K562 (cell line): Measurements from ENCODE around the gene TNPO3. TPM values are rescaled to one million over a fixed set of nuclear protein-coding genes. Genes with fewer than 3 reads are reported as not detected.

Source experiments
- ERF ChIP-seq: fragments of 450-650 bp; formaldehyde crosslinking; IDR thresholded peaks from 2 replicates; pipeline ENCODE4 v1.4.0; 2020; ENCODE audit warnings: mild to moderate bottlenecking, mixed read lengths
- KDM5B ChIP-seq: fragments of 200-600 bp; sonication (generic); IDR thresholded peaks from 2 replicates; pipeline ENCODE4 v1.6.1; 2012; ENCODE audit warnings: low read depth, mild to moderate bottlenecking, moderate library complexity, low read length, control low read depth, inconsistent platforms; ENCODE audit not compliant: insufficient replicate concordance
- NR1H2 ChIP-seq: sonication (generic); formaldehyde crosslinking; IDR thresholded peaks from 2 replicates; pipeline ENCODE4 v1.4.0; 2020; ENCODE audit warnings: mild to moderate bottlenecking, missing genetic modification reagents
- NR2C1 ChIP-seq, 2 experiments: fragments of 450-650 bp; IDR thresholded peaks; 2 replicates each; pipeline ENCODE4 v1.6.1; 2017; ENCODE audit warnings: mild to moderate bottlenecking in 2 of 2, antibody characterized with exemption in 1 of 2, inconsistent platforms in 1 of 2, missing compliant biosample characterization in 1 of 2, missing genetic modification characterization in 1 of 2
- NR3C1 ChIP-seq: sonication (generic); formaldehyde crosslinking; IDR thresholded peaks from 2 replicates; pipeline ENCODE4 v1.8.1; 2022; ENCODE audit warnings: missing genetic modification reagents
- POLR2A ChIP-seq: fragments of 450-650 bp; conservative IDR thresholded peaks from 2 replicates; pipeline ENCODE4 v1.6.1; 2016
- POU5F1 ChIP-seq: fragments of 150-350 bp; IDR thresholded peaks from 2 replicates; pipeline ENCODE4 v1.6.1; 2014; ENCODE audit warnings: borderline replicate concordance, low read length, low read depth, mild to moderate bottlenecking; ENCODE audit not compliant: partially characterized antibody
- RHOXF2B ChIP-seq: fragments of 250-450 bp; sonication (Bioruptor Pico); conservative IDR thresholded peaks from 2 replicates; pipeline ENCODE4 v1.5.1; 2021
- SLC30A9 ChIP-seq: fragments of 250-450 bp; sonication (Bioruptor Pico); IDR thresholded peaks from 2 replicates; pipeline ENCODE4 v1.8.0; 2022; ENCODE audit warnings: mild to moderate bottlenecking, moderate library complexity
- TAF9B ChIP-seq: fragments of 450-650 bp; IDR thresholded peaks from 2 replicates; pipeline ENCODE4 v1.6.1; 2018; ENCODE audit warnings: mild to moderate bottlenecking; ENCODE audit not compliant: partially characterized antibody
- ZBTB1 ChIP-seq: sonication (generic); formaldehyde crosslinking; IDR thresholded peaks from 2 replicates; pipeline ENCODE4 v1.8.1; 2023; ENCODE audit warnings: missing genetic modification reagents, low read depth, mild to moderate bottlenecking, borderline replicate concordance
- ZNF134 ChIP-seq: fragments of 250-450 bp; sonication (Bioruptor Pico); conservative IDR thresholded peaks from 2 replicates; pipeline ENCODE4 v1.4.0; 2020
- ZNF274 ChIP-seq: IDR thresholded peaks from 2 replicates; pipeline ENCODE4 v1.6.1; 2011; ENCODE audit warnings: low read depth, mild to moderate bottlenecking, low read length, moderate library complexity, borderline replicate concordance
- polyA plus RNA-seq, 8 experiments: library from polyadenylated mRNA; depleted of rRNA in 4 of 8; stranded (reverse) in 5 of 8; unstranded in 3 of 8; fragments of >200 nt; fragmentation: Nextera tagmentation in 2 of 8; fragmentation: Illumina TruSeq in 1 of 8; extraction: Ambion mirVana in 2 of 8; extraction: Trizol in 1 of 8; gene quantifications; 2 replicates each; pipeline versions ENCODE4 v1.2.1 to v1.2.3, GENCODE V29; 2011 to 2014; ENCODE audit warnings: inconsistent platforms in 1 of 8, missing spikeins in 1 of 8
- total RNA-seq, 7 experiments: library from RNA; depleted of rRNA in 6 of 7; stranded (reverse); fragments of >200 nt in 6 of 7; fragmentation: Illumina TruSeq in 2 of 7; extraction: Trizol in 2 of 7; gene quantifications; 2 replicates each; pipeline versions ENCODE4 v1.2.1 to v1.2.3, GENCODE V29; 2011 to 2021; ENCODE audit warnings: low replicate concordance in 1 of 7
- TF ChIP-seq, protein P1 (sequence below): fragments of 450-650 bp; IDR thresholded peaks from 2 replicates; pipeline ENCODE4 v1.6.1; 2016; ENCODE audit warnings: antibody characterized with exemption
- TF ChIP-seq, protein P2 (sequence below): sonication (generic); formaldehyde crosslinking; IDR thresholded peaks from 2 replicates; pipeline ENCODE4 v1.8.0; 2023; ENCODE audit warnings: mild to moderate bottlenecking, missing genetic modification reagents
- TF ChIP-seq, protein P3 (sequence below), 2 experiments: IDR thresholded peaks; 2 replicates each; pipeline ENCODE4 v1.6.1; 2012; ENCODE audit warnings: improper control_type of control experiment in 2 of 2, low read depth in 2 of 2, low read length in 2 of 2, borderline replicate concordance in 1 of 2
- TF ChIP-seq, protein P4 (sequence below): fragments of 450-650 bp; formaldehyde crosslinking; IDR thresholded peaks from 2 replicates; pipeline ENCODE4 v1.4.0; 2022; ENCODE audit warnings: missing genetic modification characterization
- TF ChIP-seq, protein P5 (sequence below): fragments of 250-450 bp; sonication (Bioruptor Pico); IDR thresholded peaks from 2 replicates; pipeline ENCODE4 v1.8.0; 2021; ENCODE audit warnings: borderline replicate concordance, mild to moderate bottlenecking, moderate library complexity; ENCODE audit not compliant: poor library complexity, severe bottlenecking

Gene TNPO3
- total and polyA plus RNA-seq, 9 of the 15 experiments (the other 6 are each of a cell fraction or from before 2014, with no cell fraction given): 35.8 to 125 (median 110) TPM

DNA sequence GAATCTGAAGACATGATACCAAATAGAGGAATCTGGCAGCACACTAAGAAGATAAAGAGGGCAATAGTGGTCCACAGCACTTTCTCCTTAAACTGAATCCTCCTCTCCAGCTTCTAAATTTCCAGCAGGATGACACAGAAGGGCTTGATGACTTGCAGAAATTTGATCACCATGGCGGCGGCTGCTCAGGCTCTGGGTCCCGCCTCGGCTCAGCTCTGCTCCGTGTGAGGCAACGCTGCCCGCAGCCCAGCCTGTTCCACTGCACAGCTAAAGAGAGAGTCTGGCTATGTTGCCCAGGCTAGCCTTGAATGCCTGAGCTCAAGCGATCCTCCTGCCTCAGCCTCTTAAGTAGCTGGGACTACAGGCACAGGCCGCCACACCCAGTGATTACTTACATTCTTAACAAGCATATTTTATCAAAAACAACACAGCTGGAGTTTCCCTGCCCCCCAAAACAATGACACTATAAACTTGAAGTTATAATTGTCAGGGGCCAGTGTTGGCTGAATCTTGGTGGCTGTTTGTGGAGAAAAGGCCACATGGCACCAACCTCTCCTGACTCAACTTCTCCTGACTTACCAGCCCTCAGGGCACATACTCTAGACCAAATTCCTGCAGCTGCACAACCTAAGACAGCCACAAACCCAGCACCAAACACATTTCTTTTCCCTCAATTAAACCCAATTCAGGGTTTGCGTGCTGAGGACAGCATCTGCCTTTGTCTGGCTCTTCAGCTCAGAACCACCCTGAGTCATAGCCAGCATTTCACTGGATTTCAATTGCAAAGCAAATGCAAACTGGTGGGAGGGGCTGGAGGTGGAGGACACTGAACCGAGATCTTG, 11.6 kb upstream of the TNPO3 start (continued):
- TF ChIP-seq, protein P1, sequence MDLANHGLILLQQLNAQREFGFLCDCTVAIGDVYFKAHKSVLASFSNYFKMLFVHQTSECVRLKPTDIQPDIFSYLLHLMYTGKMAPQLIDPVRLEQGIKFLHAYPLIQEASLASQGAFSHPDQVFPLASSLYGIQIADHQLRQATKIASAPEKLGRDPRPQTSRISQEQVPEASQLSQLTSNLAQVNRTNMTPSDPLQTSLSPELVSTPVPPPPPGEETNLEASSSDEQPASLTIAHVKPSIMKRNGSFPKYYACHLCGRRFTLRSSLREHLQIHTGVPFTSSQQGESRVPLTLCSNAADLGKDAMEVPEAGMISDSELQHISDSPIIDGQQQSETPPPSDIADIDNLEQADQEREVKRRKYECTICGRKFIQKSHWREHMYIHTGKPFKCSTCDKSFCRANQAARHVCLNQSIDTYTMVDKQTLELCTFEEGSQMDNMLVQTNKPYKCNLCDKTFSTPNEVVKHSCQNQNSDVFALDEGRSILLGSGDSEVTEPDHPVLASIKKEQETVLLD: peak; percentile 70; the same call in 1 of the 2 replicates
- TF ChIP-seq ZNF134 (CRISPR knock-in tag): peak; percentile 45; the same call in 1 of the 2 replicates
- TF ChIP-seq KDM5B: peak; percentile 70
- TF ChIP-seq ZNF274: no peak
- no peak for TF ChIP-seq NR3C1 (CRISPR knock-in tag)
- TF ChIP-seq, protein P2, sequence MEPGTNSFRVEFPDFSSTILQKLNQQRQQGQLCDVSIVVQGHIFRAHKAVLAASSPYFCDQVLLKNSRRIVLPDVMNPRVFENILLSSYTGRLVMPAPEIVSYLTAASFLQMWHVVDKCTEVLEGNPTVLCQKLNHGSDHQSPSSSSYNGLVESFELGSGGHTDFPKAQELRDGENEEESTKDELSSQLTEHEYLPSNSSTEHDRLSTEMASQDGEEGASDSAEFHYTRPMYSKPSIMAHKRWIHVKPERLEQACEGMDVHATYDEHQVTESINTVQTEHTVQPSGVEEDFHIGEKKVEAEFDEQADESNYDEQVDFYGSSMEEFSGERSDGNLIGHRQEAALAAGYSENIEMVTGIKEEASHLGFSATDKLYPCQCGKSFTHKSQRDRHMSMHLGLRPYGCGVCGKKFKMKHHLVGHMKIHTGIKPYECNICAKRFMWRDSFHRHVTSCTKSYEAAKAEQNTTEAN (CRISPR knock-in tag): no peak
- TF ChIP-seq SLC30A9 (CRISPR knock-in tag): no peak
- TF ChIP-seq, protein P3, sequence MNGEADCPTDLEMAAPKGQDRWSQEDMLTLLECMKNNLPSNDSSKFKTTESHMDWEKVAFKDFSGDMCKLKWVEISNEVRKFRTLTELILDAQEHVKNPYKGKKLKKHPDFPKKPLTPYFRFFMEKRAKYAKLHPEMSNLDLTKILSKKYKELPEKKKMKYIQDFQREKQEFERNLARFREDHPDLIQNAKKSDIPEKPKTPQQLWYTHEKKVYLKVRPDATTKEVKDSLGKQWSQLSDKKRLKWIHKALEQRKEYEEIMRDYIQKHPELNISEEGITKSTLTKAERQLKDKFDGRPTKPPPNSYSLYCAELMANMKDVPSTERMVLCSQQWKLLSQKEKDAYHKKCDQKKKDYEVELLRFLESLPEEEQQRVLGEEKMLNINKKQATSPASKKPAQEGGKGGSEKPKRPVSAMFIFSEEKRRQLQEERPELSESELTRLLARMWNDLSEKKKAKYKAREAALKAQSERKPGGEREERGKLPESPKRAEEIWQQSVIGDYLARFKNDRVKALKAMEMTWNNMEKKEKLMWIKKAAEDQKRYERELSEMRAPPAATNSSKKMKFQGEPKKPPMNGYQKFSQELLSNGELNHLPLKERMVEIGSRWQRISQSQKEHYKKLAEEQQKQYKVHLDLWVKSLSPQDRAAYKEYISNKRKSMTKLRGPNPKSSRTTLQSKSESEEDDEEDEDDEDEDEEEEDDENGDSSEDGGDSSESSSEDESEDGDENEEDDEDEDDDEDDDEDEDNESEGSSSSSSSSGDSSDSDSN (IDR thresholded peaks at IDR 0.05; ENCODE audit: borderline replicate concordance in 1 of 2, low read depth in 2 of 2, low read length in 2 of 2): peak in 1 of 2 experiments; percentile 70; a peak in 1 of 4 replicates
- 0 out of 2 replicates have a peak, but pooled peaks have one; percentile 68 for TF ChIP-seq NR1H2 (CRISPR knock-in tag)
- no peak for TF ChIP-seq POU5F1
- TF ChIP-seq, protein P4, sequence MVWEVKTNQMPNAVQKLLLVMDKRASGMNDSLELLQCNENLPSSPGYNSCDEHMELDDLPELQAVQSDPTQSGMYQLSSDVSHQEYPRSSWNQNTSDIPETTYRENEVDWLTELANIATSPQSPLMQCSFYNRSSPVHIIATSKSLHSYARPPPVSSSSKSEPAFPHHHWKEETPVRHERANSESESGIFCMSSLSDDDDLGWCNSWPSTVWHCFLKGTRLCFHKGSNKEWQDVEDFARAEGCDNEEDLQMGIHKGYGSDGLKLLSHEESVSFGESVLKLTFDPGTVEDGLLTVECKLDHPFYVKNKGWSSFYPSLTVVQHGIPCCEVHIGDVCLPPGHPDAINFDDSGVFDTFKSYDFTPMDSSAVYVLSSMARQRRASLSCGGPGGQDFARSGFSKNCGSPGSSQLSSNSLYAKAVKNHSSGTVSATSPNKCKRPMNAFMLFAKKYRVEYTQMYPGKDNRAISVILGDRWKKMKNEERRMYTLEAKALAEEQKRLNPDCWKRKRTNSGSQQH: peak; percentile 56; the same call in 1 of the 2 replicates
- TF ChIP-seq POLR2A: peak; percentile 72
- 0 out of 2 replicates have a peak, but pooled peaks have one; percentile 16 for TF ChIP-seq ERF (CRISPR knock-in tag)
- no peak for TF ChIP-seq ZBTB1 (CRISPR knock-in tag)
- peak; percentile 41 for TF ChIP-seq TAF9B
- TF ChIP-seq, protein P5, sequence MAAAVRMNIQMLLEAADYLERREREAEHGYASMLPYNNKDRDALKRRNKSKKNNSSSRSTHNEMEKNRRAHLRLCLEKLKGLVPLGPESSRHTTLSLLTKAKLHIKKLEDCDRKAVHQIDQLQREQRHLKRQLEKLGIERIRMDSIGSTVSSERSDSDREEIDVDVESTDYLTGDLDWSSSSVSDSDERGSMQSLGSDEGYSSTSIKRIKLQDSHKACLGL: peak; percentile 12
- TF ChIP-seq NR2C1 (IDR thresholded peaks at IDR 0.05): no peak
- peak; percentile 5 for TF ChIP-seq NR2C1 (tag; IDR thresholded peaks at IDR 0.05)
- no peak for TF ChIP-seq RHOXF2B (CRISPR knock-in tag)
